ENCODE measurements around the gene EGR1. TPM values are rescaled to one million over a fixed set of nuclear protein-coding genes. Genes with fewer than 3 reads are reported as not detected.
A peak's percentile ranks its signal among the peaks of the same experiment; 100 is the strongest.
"Not testable (repeated sequence)": the region's sequence is repeated elsewhere in the genome, so short reads cannot be mapped to it uniquely, and the experiment has no call there.

EGR1 gene
- polyA plus RNA-seq, 3 donors from 2014 or later = 0.52 to 0.99 TPM; not detected in 1

DNA sequence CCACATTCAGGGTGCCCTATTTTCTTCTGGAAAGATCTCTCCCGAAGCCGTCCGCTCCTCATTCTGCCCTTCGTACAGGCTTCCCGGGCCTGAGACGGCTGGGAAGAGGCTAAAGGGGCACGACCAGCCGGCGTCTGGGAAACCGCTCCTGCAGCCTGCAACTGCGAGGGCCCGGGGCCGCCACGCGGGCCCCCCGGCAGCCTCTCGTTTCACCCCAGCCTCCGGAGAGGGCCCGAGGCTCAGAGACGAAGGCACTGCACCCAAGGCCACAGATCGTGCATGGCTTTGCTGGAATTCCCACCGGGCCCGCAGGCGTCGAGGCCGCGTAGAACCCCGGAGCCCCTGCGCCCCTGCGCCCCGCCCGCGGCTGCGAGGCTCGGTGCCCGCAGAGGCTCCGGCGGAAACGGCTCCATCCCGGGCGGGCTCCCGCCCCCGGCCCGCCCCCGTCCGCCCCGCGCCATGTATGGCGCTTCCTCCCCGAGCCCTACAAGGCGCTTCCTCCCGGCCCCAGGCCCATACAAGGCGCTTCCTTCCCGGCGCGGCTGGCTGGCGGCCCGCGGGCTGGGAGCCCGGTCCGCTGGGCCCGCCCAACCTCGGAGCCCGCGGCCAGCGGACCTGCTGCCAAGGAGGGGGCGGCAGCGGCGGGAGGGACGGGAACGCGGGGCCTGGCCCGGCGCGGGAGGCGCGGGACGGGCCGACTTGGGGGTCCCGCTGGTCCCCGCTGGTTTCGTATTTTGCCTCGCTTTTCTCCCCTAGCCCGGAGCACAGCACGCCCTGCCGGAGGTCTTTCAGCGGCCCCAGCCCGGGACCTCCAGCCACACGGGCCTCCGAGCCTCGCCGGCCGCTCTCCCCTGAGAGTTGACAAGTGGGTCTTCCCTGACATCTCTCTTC is 26.6 kb downstream of the EGR1 start:
- peak; percentile 82 to 85 (median 84) for DNase-seq
- peaks cover 2 to 12% (median 12%) of the 10 kb centered on the region in 3 donors for H3K27me3 Mint-ChIP-seq (ENCODE audit: low read depth in 3 of 3)
- H3K4me3 Mint-ChIP-seq = peak overlapping the region; percentile 89 to 96 (median 91)
- H3K36me3 Mint-ChIP-seq = no peaks in the 10 kb centered on the region
- peak overlapping the region in 3 of 6 donors; percentile 71 to 86 (median 79) for H3K27ac Mint-ChIP-seq
- no peaks in the 10 kb centered on the region for H3K9me3 Mint-ChIP-seq
- H3K4me1 Mint-ChIP-seq = peaks cover 8 to 13% of the 10 kb centered on the region in 2 donors

DNA sequence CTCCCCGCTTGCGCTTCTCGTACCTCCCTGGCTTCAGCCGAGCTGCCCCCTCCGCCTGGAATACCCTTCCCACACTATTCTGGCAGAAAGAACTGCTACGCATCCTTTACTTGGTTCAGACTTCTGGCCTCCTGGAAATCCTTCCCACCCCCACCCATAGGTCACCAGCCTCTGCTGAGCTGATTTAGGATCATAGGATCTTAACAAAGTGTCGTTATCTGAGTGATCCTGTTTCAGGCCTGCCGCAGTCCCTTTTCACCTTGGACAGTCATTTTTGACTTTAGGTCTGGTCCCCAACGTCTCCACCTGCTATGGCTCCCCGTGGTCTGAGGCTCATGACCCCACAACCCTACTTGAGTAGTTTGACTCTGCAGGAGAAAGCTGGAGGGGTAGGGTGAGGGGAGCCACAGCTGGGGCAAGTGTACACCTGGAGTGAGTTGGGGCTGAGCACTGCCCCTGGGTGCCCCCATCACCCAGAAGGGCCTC is 27.3 kb downstream of the EGR1 start:
- Mint-ChIP-seq H3K9me3 (no peaks in the 10 kb centered on the region), H3K4me3 (peak overlapping the region; percentile 89 to 96 (median 91)), H3K27me3 (ENCODE audit: low read depth in 3 of 3) (peaks cover 2 to 13% (median 12%) of the 10 kb centered on the region in 3 donors), H3K36me3 (no peaks in the 10 kb centered on the region), H3K4me1 (peaks cover 8 to 13% of the 10 kb centered on the region in 2 donors), H3K27ac (peak overlapping the region in 5 of 6 donors; percentile 16 to 86 (median 71))
- no peak for DNase-seq

DNA sequence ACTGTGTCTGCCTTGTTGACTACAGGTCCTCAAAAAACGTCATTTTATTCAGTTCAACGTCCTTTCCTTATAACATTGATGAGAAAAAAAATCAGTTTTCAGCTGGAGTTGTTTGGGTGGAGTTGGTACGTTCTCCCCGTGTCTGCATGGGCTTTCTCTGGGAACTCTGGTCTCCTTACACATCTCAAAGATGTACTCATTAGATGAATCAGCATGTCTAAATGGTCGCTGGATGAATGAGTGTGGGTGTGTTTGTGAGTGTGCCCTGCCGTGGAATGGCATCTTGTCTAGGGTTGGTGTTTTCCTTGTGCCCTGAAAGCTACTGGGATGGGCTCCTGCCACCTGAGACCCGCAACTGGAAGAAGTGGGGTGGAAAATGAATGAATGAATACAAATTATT is 30.1 kb downstream of the EGR1 start:
- DNase-seq = no peak
- peaks cover 0 to 15% (median 10%) of the 10 kb centered on the region in 3 donors for H3K27me3 Mint-ChIP-seq (ENCODE audit: low read depth in 3 of 3)
- H3K9me3 Mint-ChIP-seq = no peaks in the 10 kb centered on the region
- H3K36me3 Mint-ChIP-seq = no peaks in the 10 kb centered on the region
- no peak overlapping the region for H3K4me3 Mint-ChIP-seq
- H3K4me1 Mint-ChIP-seq = peaks cover 8 to 13% of the 10 kb centered on the region in 2 donors
- peak overlapping the region in 1 of 6 donors; percentile 53 for H3K27ac Mint-ChIP-seq

DNA sequence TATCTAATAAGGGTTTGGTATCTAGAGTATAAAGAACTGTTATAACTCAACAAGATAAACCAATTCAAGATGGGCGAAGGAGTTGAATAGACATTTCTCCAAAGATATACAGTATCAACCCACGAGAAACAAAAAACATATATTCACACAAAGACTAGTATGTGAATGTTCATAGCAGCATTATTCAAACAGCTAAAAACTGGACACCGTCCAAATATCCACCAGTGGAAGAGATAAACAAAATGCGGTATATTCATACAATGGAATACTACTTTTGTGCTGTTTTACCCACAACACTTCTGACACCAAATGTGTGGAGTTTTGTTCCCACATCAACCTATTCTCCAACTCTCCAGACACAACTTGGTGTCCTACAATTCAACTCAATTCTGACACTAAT is 33.1 kb downstream of the EGR1 start:
- Mint-ChIP-seq H3K9me3 (no peaks in the 10 kb centered on the region), H3K4me3 (no peak overlapping the region), H3K27me3 (ENCODE audit: low read depth in 3 of 3) (peaks cover 0 to 8% (median 7%) of the 10 kb centered on the region in 3 donors), H3K36me3 (no peaks in the 10 kb centered on the region), H3K27ac (peak overlapping the region in 1 of 6 donors; percentile 21), H3K4me1 (peaks cover 0 to under 1% of the 10 kb centered on the region in 2 donors)
- DNase-seq = no peak

DNA sequence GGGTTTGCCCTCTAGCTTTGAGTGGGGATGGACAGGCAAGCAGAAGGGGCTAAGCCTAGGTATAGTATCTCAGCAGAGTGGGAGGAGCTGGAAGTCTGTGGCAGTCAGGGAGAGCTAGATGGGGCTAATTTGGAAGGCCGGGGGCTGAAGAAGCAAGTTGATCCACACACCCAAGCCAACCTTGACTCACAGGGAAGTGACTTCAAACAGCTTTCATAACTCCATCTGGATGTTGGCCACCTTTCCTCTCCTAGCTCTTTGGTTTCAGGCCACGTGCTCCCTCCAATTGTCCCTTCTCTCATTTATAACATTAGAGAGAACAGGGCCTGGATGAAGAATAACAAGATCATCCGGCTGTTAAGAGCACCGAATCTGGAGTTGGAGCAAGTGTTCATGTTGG is 36.8 kb downstream of the EGR1 start:
- peaks cover 0 to 3% of the 10 kb centered on the region in 2 donors for H3K4me1 Mint-ChIP-seq
- no peak for DNase-seq
- H3K4me3 Mint-ChIP-seq = no peak overlapping the region
- H3K27ac Mint-ChIP-seq = peak overlapping the region in 1 of 6 donors; percentile 24
- H3K9me3 Mint-ChIP-seq = no peaks in the 10 kb centered on the region
- peaks cover 2 to 4% (median 3%) of the 10 kb centered on the region in 3 donors for H3K27me3 Mint-ChIP-seq (ENCODE audit: low read depth in 3 of 3)
- no peaks in the 10 kb centered on the region for H3K36me3 Mint-ChIP-seq

DNA sequence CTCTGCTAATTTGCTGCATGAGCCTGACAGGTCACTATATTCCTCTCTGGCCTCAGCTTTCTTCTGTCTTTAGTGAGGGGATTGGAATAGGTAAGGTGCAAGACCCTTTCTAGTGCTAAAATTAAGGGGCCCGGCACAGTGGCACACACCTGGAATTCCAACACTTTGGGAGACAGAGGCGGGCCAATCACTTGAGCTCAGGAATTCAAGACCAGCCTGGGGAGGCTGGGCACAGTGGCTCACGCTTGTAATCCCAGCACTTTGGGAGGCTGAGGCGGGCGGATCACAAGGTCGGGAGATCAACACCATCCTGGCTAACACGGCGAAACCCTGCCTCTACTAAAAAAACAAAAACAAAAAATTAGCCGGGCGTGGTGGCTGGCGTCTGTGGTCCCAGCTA is 37.2 kb downstream of the EGR1 start:
- H3K9me3 Mint-ChIP-seq = no peaks in the 10 kb centered on the region
- H3K4me1 Mint-ChIP-seq = peaks cover 0 to 3% of the 10 kb centered on the region in 2 donors
- no peak overlapping the region for H3K4me3 Mint-ChIP-seq
- H3K36me3 Mint-ChIP-seq = peaks cover 0 to 4% (median 0%) of the 10 kb centered on the region in 3 donors
- peaks cover 2 to 4% (median 3%) of the 10 kb centered on the region in 3 donors for H3K27me3 Mint-ChIP-seq (ENCODE audit: low read depth in 3 of 3)
- H3K27ac Mint-ChIP-seq = peak overlapping the region in 1 of 6 donors; percentile 24
- DNase-seq = no peak

DNA sequence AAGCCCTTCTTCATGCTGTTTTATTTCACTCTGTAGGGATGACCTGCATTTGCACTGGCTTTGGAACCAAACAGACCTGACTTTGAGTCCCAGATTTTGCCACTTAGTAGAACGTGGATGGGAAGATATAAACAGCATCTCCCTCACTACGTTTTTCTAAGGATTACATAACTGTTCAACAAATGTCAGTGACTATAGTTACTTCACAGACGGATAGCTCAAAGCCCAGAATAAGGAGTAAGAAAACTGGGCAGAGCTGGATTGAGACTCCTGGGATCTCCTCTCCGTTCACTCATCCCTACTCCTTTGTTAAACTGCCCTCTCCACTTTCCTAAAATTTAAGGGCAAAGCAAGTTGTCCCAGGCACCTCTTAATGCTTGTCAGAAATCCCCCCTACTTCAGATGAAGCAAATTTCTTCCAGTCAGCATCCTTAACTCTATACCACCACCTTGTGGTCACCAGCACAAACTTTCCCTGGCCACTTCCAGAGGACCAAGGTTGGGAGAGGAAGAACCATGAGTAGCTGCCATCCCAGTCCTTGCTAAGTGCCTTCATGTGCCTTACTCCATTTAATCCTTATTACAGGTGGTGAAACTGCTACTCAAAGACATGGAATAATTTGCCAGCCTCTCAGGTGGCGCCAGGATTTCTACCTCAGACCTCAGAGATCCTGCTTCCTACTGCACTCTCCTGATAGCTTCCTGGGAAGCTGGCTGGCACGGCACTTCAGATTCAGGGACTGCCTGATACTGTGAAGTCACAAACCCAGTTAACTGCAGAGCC is 38.4 kb downstream of the EGR1 start:
- Mint-ChIP-seq H3K36me3 (peaks cover 0 to 13% (median 5%) of the 10 kb centered on the region in 3 donors), H3K4me1 (peaks cover 0 to 3% of the 10 kb centered on the region in 2 donors), H3K9me3 (no peaks in the 10 kb centered on the region), H3K27ac (peak overlapping the region in 4 of 6 donors; percentile 13 to 70 (median 42)), H3K27me3 (ENCODE audit: low read depth in 3 of 3) (peaks cover 2 to 4% (median 3%) of the 10 kb centered on the region in 3 donors), H3K4me3 (no peak overlapping the region)
- DNase-seq = peak; percentile 53 to 58 (median 55)

DNA sequence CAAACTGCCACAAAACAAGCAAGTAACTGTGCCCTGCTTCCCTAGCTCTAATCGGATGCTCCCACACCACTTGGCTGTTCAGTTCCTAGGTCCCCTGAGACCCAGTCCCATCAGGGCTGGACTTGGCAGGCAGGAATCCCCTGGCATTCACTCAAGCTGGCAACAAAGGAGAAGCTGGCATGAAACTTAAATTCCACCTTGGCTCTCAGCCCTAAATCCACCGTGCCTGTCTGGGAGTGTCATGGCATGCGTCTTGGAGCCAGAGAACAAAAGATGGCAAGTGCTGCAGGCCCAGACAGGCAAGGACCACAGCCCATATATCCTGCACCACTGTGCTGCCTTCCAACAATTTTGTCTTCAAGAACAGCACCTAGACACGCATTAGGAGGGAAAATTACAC is 39.5 kb downstream of the EGR1 start:
- no peak overlapping the region for H3K4me3 Mint-ChIP-seq
- H3K27ac Mint-ChIP-seq = peak overlapping the region in 4 of 6 donors; percentile 14 to 61 (median 38)
- H3K4me1 Mint-ChIP-seq = peaks cover 0 to 3% of the 10 kb centered on the region in 2 donors
- no peaks in the 10 kb centered on the region for H3K9me3 Mint-ChIP-seq
- peaks cover 2 to 5% (median 3%) of the 10 kb centered on the region in 3 donors for H3K27me3 Mint-ChIP-seq (ENCODE audit: low read depth in 3 of 3)
- DNase-seq = no peak
- peaks cover 7 to 20% (median 9%) of the 10 kb centered on the region in 3 donors for H3K36me3 Mint-ChIP-seq

DNA sequence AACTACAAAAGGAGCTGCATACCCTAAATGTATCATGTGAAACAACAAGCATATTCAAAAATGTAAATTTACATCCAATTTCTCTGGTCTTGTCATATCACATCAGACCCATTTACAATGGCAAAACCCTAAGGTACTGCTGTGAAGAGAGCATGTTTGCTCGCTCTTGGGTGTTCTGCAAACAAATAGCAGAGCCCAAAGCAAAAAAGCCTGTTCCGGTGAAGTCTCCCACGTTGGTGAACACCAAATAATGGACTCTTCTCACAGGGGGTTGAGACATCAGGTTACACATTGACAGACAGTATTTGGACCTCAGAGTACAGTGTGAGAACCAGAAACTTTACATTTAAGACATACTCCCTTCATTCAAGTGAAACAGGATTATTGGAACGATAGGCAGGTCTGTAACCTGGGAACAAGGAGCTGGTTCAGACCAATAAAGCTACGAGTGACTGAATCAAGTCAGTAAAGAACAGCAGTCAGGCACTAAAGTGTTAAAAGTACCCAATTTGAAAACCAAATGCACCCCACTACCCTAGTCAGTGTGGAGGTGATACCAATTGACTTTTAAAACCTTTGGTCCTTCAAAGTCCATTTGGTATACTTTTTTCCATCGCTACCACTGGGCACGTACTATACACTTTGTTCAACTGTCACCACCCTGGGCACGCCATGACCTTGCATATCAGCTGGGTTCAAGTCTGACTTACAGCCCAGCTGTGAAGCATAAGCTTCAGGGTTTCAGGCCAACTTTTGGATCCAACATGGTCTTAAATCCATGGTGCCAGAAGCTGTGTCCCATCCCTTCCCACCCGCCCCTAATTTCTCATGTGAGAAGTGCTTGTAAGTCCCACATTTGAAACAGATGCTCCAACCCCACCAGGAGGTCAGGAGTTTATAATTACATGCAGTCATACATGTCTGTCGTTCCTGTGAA is 41.4 kb downstream of the EGR1 start:
- no peak overlapping the region for H3K4me3 Mint-ChIP-seq
- H3K9me3 Mint-ChIP-seq = no peaks in the 10 kb centered on the region
- H3K27ac Mint-ChIP-seq = no peak overlapping the region
- peaks cover 3 to 9% (median 5%) of the 10 kb centered on the region in 3 donors for H3K27me3 Mint-ChIP-seq (ENCODE audit: low read depth in 3 of 3)
- peaks cover 0 to 3% of the 10 kb centered on the region in 2 donors for H3K4me1 Mint-ChIP-seq
- H3K36me3 Mint-ChIP-seq = peaks cover 14 to 32% (median 20%) of the 10 kb centered on the region in 3 donors
- no peak for DNase-seq

DNA sequence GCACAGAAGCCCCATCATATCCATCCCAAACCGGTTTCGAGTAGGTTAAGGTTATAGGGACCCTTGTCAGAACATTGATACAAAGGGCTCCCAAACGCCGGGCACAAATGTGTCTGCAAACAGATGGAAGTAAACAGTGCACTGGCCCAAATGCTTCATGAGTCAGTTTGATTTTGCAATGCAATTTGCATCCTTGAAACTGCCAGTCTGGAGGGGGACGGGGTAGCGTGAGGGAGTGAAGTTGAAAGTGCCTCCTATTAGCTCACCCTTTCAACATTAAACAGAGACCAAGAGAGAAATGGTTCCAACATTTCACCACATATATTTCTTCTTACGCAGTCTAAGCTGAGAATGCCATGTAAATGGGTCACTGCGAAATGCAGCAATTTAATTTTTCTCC is 42.2 kb downstream of the EGR1 start:
- H3K9me3 Mint-ChIP-seq, DNase-seq, H3K4me1 Mint-ChIP-seq, H3K4me3 Mint-ChIP-seq: not testable (repeated sequence)
- peak overlapping the region in 1 of 6 donors; percentile 35 for H3K27ac Mint-ChIP-seq
- peaks cover 3 to 10% (median 3%) of the 10 kb centered on the region in 3 donors for H3K27me3 Mint-ChIP-seq (ENCODE audit: low read depth in 3 of 3)
- peaks cover 14 to 37% (median 20%) of the 10 kb centered on the region in 3 donors for H3K36me3 Mint-ChIP-seq

DNA sequence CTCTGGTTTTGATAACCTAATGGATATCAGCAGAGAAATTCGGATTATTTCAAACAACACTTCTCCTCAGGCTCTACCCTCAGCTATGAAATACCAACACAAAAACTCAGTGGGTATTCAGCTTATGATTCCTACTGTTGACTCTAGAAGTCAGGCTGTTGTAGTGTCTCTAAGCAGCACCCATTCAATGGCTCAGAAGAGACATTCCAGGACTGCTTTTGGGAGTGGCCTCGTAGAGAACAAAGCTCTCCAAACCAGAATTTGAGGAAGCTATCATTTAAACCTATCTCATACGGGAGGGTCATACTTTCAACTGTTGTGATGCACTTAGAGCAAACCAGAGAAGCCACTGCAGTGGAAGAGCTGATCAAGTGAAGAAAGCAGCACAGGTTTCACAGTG is 43.7 kb downstream of the EGR1 start:
- Mint-ChIP-seq H3K27me3 (ENCODE audit: low read depth in 3 of 3) (peaks cover 3 to 8% (median 3%) of the 10 kb centered on the region in 3 donors), H3K9me3 (no peaks in the 10 kb centered on the region), H3K27ac (peak overlapping the region in 2 of 6 donors; percentile 48 to 73), H3K4me3 (no peak overlapping the region), H3K4me1 (no peaks in the 10 kb centered on the region), H3K36me3 (peaks cover 17 to 49% (median 20%) of the 10 kb centered on the region in 3 donors)
- no peak for DNase-seq

DNA sequence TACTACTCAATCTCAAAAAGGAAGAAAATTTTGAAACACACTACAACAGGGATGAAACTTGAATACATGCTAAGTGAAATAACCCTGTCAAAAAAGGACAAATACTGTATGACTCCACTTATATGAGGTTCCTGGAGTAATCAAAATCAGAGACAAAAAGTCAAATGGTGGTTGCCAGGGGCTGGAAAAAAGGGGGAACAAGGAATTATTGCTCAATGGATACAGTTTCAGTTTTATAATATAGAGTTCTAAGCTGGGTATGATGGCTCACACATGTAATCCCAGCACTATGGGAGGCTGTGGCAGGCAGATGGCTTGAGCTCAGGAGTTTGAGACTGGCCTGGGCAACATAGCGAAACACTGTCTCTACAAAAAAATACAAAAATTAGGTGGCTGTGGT is 48.7 kb downstream of the EGR1 start:
- H3K4me3 Mint-ChIP-seq = no peak overlapping the region

More for the DNA sequence above, 48.7 kb downstream of the EGR1 start:
- H3K9me3 Mint-ChIP-seq = no peaks in the 10 kb centered on the region
- DNase-seq = no peak
- peaks cover 0 to 8% (median 3%) of the 10 kb centered on the region in 3 donors for H3K27me3 Mint-ChIP-seq (ENCODE audit: low read depth in 3 of 3)
- peaks cover 4 to 7% of the 10 kb centered on the region in 2 donors for H3K4me1 Mint-ChIP-seq
- H3K36me3 Mint-ChIP-seq = peaks cover 17 to 55% (median 20%) of the 10 kb centered on the region in 3 donors
- H3K27ac Mint-ChIP-seq = peak overlapping the region in 2 of 6 donors; percentile 57 to 74

Measured in immature natural killer cell (primary cell).